ENCODE data around the gene SHKBP1. TPM values are rescaled to one million over a fixed set of nuclear protein-coding genes. Genes with fewer than 3 reads are reported as not detected.

The SHKBP1 gene, protein sequence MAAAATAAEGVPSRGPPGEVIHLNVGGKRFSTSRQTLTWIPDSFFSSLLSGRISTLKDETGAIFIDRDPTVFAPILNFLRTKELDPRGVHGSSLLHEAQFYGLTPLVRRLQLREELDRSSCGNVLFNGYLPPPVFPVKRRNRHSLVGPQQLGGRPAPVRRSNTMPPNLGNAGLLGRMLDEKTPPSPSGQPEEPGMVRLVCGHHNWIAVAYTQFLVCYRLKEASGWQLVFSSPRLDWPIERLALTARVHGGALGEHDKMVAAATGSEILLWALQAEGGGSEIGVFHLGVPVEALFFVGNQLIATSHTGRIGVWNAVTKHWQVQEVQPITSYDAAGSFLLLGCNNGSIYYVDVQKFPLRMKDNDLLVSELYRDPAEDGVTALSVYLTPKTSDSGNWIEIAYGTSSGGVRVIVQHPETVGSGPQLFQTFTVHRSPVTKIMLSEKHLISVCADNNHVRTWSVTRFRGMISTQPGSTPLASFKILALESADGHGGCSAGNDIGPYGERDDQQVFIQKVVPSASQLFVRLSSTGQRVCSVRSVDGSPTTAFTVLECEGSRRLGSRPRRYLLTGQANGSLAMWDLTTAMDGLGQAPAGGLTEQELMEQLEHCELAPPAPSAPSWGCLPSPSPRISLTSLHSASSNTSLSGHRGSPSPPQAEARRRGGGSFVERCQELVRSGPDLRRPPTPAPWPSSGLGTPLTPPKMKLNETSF
- 125 and 136 TPM in 2 replicates for total RNA-seq

DNA sequence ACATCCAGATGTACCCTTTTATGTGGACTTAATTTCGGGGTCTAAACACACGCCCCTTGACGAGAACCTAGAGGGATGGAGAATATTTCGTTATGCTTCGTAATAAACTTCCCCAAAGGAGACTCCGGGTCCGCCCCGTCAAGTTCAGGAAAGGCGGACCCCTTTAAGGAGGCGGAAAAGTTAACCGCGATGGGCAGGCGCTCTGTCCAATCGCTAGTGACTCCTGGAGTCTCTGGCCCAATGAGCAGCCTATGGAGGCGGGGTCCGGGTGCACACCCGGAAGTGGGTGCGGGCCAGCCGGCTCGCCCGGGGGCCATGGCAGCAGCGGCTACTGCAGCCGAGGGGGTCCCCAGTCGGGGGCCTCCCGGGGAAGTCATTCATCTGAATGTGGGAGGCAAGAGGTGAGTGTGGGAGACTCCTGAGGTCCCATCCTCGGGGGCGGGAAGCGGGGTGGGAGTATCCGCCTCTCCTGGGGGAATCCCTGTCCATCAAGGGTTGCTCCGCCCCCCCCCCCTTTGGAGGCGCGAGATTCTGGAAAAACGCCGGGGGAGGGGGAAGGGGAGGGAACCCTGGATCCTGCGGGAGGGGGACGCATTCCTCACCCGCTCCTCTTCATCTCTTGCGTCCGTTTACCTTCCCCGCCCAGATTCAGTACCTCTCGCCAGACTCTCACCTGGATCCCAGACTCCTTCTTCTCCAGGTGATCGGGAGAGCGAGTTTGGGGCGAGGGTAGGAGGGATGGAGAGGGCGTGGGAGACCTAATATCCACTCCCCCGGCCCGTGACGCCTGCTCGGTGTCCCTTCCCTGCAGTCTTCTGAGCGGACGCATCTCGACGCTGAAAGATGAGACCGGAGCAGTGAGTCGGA lies at the start of gene SHKBP1:
Gene SHKBP1 (plus strand): TSS at position 289 of the 867 bp plus-strand sequence. CDS start 27 bp downstream, at position 316.
- H3K36me3 Mint-ChIP-seq (ENCODE audit: low read depth), result peaks cover 29% of the 10 kb centered on the region
- intact Hi-C loops (cut with micrococcal nuclease), result no loop called here
- H3K9me3 Mint-ChIP-seq, result no peaks in the 10 kb centered on the region
- DNase-seq (ENCODE audit: low spot score), result peak; percentile 92
- peaks cover 2% of the 10 kb centered on the region for H3K27me3 Mint-ChIP-seq (ENCODE audit: low read depth)
- peak within 1 kb of the TSS; percentile 78 for H3K27ac Mint-ChIP-seq
- peak within 1 kb of the TSS; percentile 94 for H3K4me3 Mint-ChIP-seq (ENCODE audit: low read depth)
- H3K4me1 Mint-ChIP-seq (ENCODE audit: low read depth), result peaks cover 11% of the 10 kb centered on the region

DNA sequence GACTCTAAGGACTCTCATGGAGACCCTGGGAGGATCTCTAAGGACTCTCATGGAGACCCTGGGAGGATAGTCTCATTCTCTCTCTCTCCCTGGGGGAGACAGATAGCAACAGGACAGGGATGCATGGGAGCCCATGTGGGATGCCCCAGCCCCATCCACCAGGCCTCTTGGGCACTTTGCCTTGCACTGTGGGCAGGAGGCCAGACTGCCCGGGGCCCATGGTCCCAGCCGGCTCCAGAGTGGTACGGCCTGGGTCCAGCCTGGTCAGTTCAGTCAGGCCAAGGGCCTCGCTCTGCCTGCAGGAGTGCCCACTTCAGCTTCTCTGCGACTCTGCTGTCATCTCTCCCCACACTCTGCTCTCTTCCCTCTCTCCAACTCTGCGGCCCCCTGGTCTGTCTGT lies 48.6 kb upstream of the SHKBP1 start:
- H3K27me3 Mint-ChIP-seq (ENCODE audit: low read depth), result peaks cover 21% of the 10 kb centered on the region
- DNase-seq (ENCODE audit: low spot score), result no peak
- no peaks in the 10 kb centered on the region for H3K9me3 Mint-ChIP-seq
- intact Hi-C loops (cut with micrococcal nuclease), result loop anchor here (10.0 kb wide), 1 partner anchor 223 kb away; no protein-coding TSS in a partner anchor
- H3K4me3 Mint-ChIP-seq (ENCODE audit: low read depth), result no peak overlapping the region
- H3K27ac Mint-ChIP-seq, result no peak overlapping the region
- H3K4me1 Mint-ChIP-seq (ENCODE audit: low read depth), result peaks cover 6% of the 10 kb centered on the region
- H3K36me3 Mint-ChIP-seq (ENCODE audit: low read depth), result no peaks in the 10 kb centered on the region

DNA sequence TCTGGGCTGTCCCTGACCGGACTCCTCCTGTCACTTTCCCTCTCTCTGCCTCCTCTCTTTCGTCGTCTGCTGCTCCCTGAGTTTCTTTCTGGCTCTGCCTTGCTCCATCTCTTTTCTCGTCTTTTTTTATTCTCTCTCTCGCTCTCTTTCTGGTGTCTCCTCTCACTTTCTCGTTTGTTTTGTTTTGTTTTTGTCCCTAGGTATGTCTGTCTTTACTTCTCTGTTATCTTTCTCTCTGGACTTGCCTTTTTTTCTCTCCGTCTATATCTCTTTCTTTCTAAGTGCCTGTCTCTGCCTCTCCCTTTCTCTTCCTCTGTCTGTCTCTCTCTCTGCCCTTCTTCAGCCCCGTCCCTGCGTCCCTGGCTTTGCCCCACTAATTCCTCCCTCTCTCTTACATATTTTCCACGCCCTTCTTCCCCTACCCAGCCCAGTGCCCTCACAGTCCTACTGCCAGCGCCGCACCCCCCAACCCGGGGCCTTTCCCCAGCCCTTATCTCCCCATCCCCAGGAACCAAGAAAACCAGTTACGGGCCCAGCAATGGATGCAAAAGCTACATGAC lies 48.1 kb upstream of the SHKBP1 start:
- Mint-ChIP-seq H3K27ac (no peak overlapping the region), H3K9me3 (no peaks in the 10 kb centered on the region), H3K36me3 (ENCODE audit: low read depth) (no peaks in the 10 kb centered on the region), H3K27me3 (ENCODE audit: low read depth) (peaks cover 21% of the 10 kb centered on the region), H3K4me3 (ENCODE audit: low read depth) (no peak overlapping the region), H3K4me1 (ENCODE audit: low read depth) (peaks cover 6% of the 10 kb centered on the region)
- intact Hi-C loops (cut with micrococcal nuclease), result loop anchor here (1.0 to 10.0 kb wide), 3 partner anchors 70 to 224 kb away; partner anchors contain the start of genes C19orf47 and PLD3
- no peak for DNase-seq (ENCODE audit: low spot score)

DNA sequence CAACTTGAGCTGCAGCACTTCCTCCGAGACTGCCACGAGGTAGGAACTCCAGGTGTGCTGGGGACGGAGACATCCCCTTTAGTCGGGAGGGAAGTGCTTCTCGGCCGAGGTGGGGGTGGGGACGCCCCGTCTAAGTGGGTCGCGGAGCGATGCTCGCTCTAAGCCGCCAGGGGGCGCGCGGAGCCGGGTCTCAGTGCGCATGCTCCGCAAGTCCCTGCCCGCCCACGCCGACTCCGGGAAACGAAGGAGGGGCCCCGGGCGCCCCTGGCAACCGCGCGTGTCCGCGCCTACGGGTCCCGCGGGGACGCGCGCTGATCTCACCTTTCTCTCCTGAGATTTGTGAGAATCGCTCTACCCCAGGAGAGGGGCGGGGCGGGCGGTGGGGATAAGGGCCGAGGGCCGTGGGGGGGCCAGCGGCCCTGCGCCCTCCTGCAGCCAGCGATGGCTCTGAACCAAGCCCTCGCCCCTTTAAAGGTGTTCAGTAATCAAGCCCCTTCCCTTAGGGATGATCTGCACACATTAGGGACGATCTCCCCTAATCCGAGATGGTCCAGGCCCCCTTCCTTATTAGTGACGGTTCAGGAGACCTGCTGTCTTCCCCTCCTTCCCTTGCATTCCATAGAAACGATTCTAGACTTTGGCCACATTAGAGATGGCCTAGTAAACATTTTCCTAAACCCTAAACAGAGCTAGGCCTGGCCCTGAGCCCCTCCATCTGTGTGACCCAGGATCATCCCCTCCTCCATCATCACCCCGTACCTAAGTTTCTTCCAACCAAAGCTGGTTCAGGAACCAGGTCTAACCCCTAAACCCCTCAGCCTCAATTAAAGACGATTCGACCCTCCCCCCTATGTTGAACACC lies 47.3 kb upstream of the SHKBP1 start:
- H3K4me1 Mint-ChIP-seq (ENCODE audit: low read depth), result peaks cover 6% of the 10 kb centered on the region
- peak; percentile 85 for DNase-seq (ENCODE audit: low spot score)
- no peaks in the 10 kb centered on the region for H3K36me3 Mint-ChIP-seq (ENCODE audit: low read depth)
- peak overlapping the region; percentile 61 for H3K4me3 Mint-ChIP-seq (ENCODE audit: low read depth)
- intact Hi-C loops (cut with micrococcal nuclease), result loop anchor here (1.0 to 10.0 kb wide), 3 partner anchors 69 to 225 kb away; partner anchors contain the start of genes C19orf47 and PLD3
- H3K27me3 Mint-ChIP-seq (ENCODE audit: low read depth), result peaks cover 23% of the 10 kb centered on the region
- H3K27ac Mint-ChIP-seq, result no peak overlapping the region
- no peaks in the 10 kb centered on the region for H3K9me3 Mint-ChIP-seq

DNA sequence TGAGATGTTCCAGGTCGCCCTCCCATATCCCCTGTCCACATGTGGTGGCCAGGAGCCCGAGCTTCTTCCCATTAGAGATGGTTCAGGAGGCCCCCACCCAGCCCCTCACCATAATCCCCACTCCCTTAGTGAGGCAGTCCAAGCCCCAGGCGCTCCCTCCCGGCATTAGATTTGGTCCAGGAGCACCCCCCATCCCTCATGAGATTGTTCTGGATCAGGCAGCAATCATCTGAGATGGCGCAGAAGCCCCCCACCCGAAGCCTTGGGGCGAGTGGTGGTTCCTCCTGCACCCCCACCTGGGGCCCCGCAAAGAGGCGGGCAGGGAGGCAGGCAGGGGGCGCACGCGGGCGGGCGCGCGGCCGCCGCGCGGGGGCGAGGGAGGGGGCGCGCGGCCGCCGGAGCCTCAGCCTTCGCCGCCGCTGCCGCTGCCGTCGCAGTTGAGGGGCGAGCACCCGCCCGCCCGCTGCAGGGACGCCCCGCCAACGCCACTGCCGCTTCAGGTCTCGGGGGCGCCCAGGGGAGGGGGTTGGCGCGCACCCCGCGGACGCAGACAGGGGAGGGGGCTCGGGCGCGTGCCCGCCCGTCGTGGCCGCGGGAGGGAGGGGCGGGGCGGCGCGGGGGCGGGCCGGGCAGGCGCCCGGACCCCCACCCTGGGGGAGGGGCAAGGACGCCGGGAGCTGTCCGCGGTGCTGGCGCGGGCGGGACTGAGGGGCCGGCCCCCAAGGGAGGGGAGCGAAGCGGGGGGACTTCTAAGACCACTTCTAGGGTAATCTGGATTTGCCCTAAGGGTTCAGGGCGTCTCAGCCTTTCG lies 46.4 kb upstream of the SHKBP1 start:
- no peak overlapping the region for H3K27ac Mint-ChIP-seq
- H3K4me1 Mint-ChIP-seq (ENCODE audit: low read depth), result peaks cover 6% of the 10 kb centered on the region
- no peaks in the 10 kb centered on the region for H3K36me3 Mint-ChIP-seq (ENCODE audit: low read depth)
- H3K27me3 Mint-ChIP-seq (ENCODE audit: low read depth), result peaks cover 19% of the 10 kb centered on the region
- H3K4me3 Mint-ChIP-seq (ENCODE audit: low read depth), result peak overlapping the region; percentile 61
- H3K9me3 Mint-ChIP-seq, result no peaks in the 10 kb centered on the region
- intact Hi-C loops (cut with micrococcal nuclease), result no loop called here
- DNase-seq (ENCODE audit: low spot score), result no peak

DNA sequence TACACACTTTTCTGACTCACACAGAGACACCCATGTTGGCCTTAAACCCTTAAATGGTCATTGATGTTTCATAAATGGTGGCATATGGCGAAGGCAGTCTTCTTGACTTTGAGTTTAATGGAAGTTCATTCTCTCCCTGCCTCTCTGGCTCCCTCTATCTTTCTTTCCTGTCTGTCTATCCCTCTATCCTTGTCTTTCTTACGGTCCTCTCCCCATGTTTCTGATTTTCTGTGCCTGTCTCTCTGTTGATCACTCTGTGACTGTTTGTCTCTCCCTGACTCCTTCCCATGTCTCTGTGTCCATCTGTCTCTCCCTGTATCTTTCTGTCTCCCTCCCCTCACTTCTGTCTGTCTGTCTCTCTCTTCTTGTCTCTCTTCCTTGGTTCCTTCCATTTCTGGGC lies 43.2 kb upstream of the SHKBP1 start:
- H3K9me3 Mint-ChIP-seq, result no peaks in the 10 kb centered on the region
- no peak for DNase-seq (ENCODE audit: low spot score)
- intact Hi-C loops (cut with micrococcal nuclease), result no loop called here
- H3K27me3 Mint-ChIP-seq (ENCODE audit: low read depth), result peaks cover 19% of the 10 kb centered on the region
- no peak overlapping the region for H3K4me3 Mint-ChIP-seq (ENCODE audit: low read depth)
- no peak overlapping the region for H3K27ac Mint-ChIP-seq
- no peaks in the 10 kb centered on the region for H3K36me3 Mint-ChIP-seq (ENCODE audit: low read depth)
- peaks cover 6% of the 10 kb centered on the region for H3K4me1 Mint-ChIP-seq (ENCODE audit: low read depth)

DNA sequence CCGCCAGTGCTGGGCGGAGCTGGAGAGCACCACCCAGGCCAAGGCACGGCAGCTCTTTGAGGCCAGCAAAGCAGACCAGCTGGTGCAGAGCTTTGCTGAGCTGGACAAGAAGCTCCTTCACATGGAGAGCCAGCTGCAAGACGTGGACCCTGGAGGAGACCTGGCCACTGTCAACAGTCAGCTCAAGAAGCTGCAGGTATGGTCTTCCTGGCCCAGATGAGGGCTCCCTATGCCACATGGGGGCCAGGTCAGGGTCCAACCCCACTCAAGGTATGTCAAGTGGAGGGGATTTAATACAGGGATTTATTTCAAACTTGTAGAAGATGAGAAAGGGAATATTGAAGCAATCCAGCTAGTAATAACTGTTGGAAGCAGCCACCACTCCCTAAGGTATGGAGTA lies 42.5 kb upstream of the SHKBP1 start:
- DNase-seq (ENCODE audit: low spot score), result no peak
- no peaks in the 10 kb centered on the region for H3K9me3 Mint-ChIP-seq
- no peaks in the 10 kb centered on the region for H3K36me3 Mint-ChIP-seq (ENCODE audit: low read depth)
- no peak overlapping the region for H3K4me3 Mint-ChIP-seq (ENCODE audit: low read depth)
- intact Hi-C loops (cut with micrococcal nuclease), result no loop called here
- peaks cover 19% of the 10 kb centered on the region for H3K27me3 Mint-ChIP-seq (ENCODE audit: low read depth)
- H3K27ac Mint-ChIP-seq, result no peak overlapping the region
- H3K4me1 Mint-ChIP-seq (ENCODE audit: low read depth), result peaks cover 6% of the 10 kb centered on the region

DNA sequence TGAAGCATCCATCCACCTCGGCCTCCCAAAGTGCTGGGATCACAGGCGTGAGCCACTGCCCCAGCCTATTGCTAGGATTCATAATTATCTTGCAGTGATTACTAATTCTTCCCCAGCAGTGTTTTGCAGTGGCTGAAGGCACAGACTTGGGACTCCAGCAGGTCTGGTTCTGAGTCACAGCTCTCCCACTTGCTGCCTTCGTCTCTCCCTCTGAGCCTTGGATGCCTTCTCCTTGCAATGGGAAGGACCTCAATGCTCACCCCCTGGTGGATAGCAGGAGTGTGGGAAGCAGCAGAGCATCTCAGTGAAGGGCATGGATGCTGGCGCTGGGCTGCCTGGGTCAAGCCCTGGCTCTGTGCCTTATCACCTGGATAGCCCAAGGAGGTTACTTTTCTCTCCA lies 37.6 kb upstream of the SHKBP1 start:
- Mint-ChIP-seq H3K9me3 (no peaks in the 10 kb centered on the region), H3K27me3 (ENCODE audit: low read depth) (peaks cover 2% of the 10 kb centered on the region), H3K4me1 (ENCODE audit: low read depth) (no peaks in the 10 kb centered on the region), H3K4me3 (ENCODE audit: low read depth) (no peak overlapping the region), H3K36me3 (ENCODE audit: low read depth) (no peaks in the 10 kb centered on the region), H3K27ac (no peak overlapping the region)
- intact Hi-C loops (cut with micrococcal nuclease), result no loop called here
- DNase-seq (ENCODE audit: low spot score), result no peak

DNA sequence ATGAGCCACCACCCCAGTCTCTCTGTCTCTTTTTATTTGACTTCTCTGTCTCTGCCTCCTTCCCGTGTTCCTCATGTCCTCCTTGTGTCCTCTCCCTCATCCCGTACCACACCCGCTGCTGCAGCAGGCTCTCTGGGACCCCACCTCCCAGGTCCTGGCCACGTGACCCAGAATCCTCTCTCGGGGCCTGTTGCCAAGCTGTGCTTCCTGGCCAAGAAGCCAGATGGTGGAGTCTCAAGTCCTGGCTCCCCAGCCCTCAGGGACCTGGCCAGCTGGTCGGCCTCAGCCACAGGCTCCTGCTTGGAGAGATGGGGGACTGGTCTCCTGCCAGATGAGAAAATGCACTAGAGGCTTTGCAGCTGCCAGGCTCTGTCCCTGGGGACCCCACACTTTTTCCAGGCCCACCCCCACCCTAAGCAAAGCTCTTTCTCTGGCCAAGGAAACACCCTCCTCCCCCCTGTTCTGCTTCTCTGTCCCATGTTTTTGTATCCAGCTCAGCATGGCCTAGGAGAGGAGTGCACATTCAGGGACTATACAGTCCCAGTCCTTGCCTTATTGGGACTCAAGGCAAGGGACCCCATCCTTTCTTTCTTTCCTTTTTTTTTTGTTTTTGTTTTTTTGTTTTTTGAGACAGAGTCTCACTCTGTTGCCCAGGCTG lies 34.3 kb upstream of the SHKBP1 start:
- Mint-ChIP-seq H3K4me3 (ENCODE audit: low read depth) (no peak overlapping the region), H3K36me3 (ENCODE audit: low read depth) (no peaks in the 10 kb centered on the region), H3K27ac (no peak overlapping the region), H3K4me1 (ENCODE audit: low read depth) (no peaks in the 10 kb centered on the region), H3K9me3 (peaks cover 3% of the 10 kb centered on the region), H3K27me3 (ENCODE audit: low read depth) (peaks cover 1% of the 10 kb centered on the region)
- intact Hi-C loops (cut with micrococcal nuclease), result no loop called here
- DNase-seq (ENCODE audit: low spot score), result no peak

DNA sequence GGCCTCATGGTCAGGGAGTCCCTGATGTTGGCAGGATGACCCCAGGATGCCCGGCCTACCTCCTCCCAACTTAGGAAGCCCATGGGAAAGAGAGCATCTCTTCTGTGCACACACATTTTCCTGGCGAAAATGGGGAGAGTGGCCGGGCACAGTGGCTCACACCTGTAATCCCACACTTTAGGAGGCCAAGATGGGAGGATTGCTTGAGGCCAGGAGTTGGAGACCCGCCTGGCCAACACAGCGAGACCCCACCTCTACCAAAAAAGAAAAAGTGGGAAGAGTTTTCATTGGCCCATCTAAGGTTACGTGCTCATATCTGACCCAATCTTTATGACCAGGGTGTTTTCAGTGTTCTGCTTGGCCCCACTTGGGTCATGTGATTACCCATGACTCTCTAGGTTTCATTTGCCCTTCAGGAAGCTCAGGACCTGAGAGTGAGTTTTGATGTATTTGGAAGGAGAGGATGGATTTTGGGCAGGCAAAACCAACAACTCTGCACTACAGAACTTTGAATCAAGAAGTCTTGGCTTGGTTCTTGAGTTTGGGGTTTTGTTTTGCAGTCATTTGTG lies 33.6 kb upstream of the SHKBP1 start:
- H3K36me3 Mint-ChIP-seq (ENCODE audit: low read depth), result no peaks in the 10 kb centered on the region
- peaks cover 3% of the 10 kb centered on the region for H3K9me3 Mint-ChIP-seq
- H3K4me1 Mint-ChIP-seq (ENCODE audit: low read depth), result no peaks in the 10 kb centered on the region
- H3K27me3 Mint-ChIP-seq (ENCODE audit: low read depth), result peaks cover 8% of the 10 kb centered on the region
- no peak for DNase-seq (ENCODE audit: low spot score)
- H3K4me3 Mint-ChIP-seq (ENCODE audit: low read depth), result no peak overlapping the region
- intact Hi-C loops (cut with micrococcal nuclease), result no loop called here
- no peak overlapping the region for H3K27ac Mint-ChIP-seq
